ENCODE results near the gene STRIP2. TPM values are rescaled to one million over a fixed set of nuclear protein-coding genes. Genes with fewer than 3 reads are reported as not detected.

The STRIP2 gene
- total RNA-seq, 1 experiment from 2014 or later, result 6.5 TPM

GRCh38 chr7:129456421-129456820, 22.2 kb downstream of the STRIP2 start:
- POLR2A ChIA-PET, result no interaction called here
- CTCF ChIA-PET, result interaction anchor here (0.7 kb wide), 1 partner anchor 573 kb away, joined by 4 read pairs; no protein-coding TSS in a partner anchor
- no peaks in the 10 kb centered on the region for H3K4me1 Mint-ChIP-seq
- ATAC-seq, result no peak
- TF ChIP-seq E2F5 (CRISPR knock-in tag; IDR thresholded peaks at IDR 0.05), result no peak
- TF ChIP-seq CREM (CRISPR knock-in tag; IDR thresholded peaks at IDR 0.05), result no peak
- TF ChIP-seq, protein P1, sequence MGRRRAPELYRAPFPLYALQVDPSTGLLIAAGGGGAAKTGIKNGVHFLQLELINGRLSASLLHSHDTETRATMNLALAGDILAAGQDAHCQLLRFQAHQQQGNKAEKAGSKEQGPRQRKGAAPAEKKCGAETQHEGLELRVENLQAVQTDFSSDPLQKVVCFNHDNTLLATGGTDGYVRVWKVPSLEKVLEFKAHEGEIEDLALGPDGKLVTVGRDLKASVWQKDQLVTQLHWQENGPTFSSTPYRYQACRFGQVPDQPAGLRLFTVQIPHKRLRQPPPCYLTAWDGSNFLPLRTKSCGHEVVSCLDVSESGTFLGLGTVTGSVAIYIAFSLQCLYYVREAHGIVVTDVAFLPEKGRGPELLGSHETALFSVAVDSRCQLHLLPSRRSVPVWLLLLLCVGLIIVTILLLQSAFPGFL (CRISPR knock-in tag; IDR thresholded peaks at IDR 0.05; ENCODE audit: borderline replicate concordance), result no peak
- no peak overlapping the region for H3K27ac Mint-ChIP-seq
- DNase-seq (ENCODE audit: low spot score), result no peak
- H3K9me3 Mint-ChIP-seq, result no peaks in the 10 kb centered on the region
- no peak overlapping the region for H3K4me3 Mint-ChIP-seq
- peaks cover 10% of the 10 kb centered on the region; the same call in 1 of the 2 replicates for H3K36me3 Mint-ChIP-seq
- H3K27me3 Mint-ChIP-seq (ENCODE audit: low read depth), result no peaks in the 10 kb centered on the region

GRCh38 chr7:129457101-129457500, 22.9 kb downstream of the STRIP2 start:
- POLR2A ChIA-PET, result no interaction called here

GRCh38 chr7:129458171-129458570, 23.9 kb downstream of the STRIP2 start:
- CTCF ChIA-PET, result interaction anchor here (1.1 kb wide), 1 partner anchor 91 kb away, joined by 3 read pairs; no protein-coding TSS in a partner anchor
- TF ChIP-seq MXD4 (CRISPR knock-in tag; IDR thresholded peaks at IDR 0.05; ENCODE audit: borderline replicate concordance) (no peak), ZSCAN18 (CRISPR knock-in tag; IDR thresholded peaks at IDR 0.05) (no peak), ATF6 (CRISPR knock-in tag; IDR thresholded peaks at IDR 0.05) (no peak), ZNF138 (CRISPR knock-in tag; conservative IDR thresholded peaks at IDR 0.05) (no peak), AR (CRISPR knock-in tag; IDR thresholded peaks at IDR 0.05) (no peak), ESRRA (CRISPR knock-in tag; IDR thresholded peaks at IDR 0.05; ENCODE audit: borderline replicate concordance) (no peak), MLX (CRISPR knock-in tag; IDR thresholded peaks at IDR 0.05) (no peak)
- TF ChIP-seq, protein P2, sequence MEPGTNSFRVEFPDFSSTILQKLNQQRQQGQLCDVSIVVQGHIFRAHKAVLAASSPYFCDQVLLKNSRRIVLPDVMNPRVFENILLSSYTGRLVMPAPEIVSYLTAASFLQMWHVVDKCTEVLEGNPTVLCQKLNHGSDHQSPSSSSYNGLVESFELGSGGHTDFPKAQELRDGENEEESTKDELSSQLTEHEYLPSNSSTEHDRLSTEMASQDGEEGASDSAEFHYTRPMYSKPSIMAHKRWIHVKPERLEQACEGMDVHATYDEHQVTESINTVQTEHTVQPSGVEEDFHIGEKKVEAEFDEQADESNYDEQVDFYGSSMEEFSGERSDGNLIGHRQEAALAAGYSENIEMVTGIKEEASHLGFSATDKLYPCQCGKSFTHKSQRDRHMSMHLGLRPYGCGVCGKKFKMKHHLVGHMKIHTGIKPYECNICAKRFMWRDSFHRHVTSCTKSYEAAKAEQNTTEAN (CRISPR knock-in tag; IDR thresholded peaks at IDR 0.05), result no peak
- peaks cover 10% of the 10 kb centered on the region; the same call in 1 of the 2 replicates for H3K36me3 Mint-ChIP-seq
- H3K9me3 Mint-ChIP-seq, result no peaks in the 10 kb centered on the region
- H3K4me1 Mint-ChIP-seq, result no peaks in the 10 kb centered on the region
- H3K4me3 Mint-ChIP-seq, result no peak overlapping the region
- DNase-seq (ENCODE audit: low spot score) (no peak), ATAC-seq (no peak)
- no peak overlapping the region for H3K27ac Mint-ChIP-seq
- POLR2A ChIA-PET, result no interaction called here
- no peaks in the 10 kb centered on the region for H3K27me3 Mint-ChIP-seq (ENCODE audit: low read depth)

More at GRCh38 chr7:129457101-129457500, 22.9 kb downstream of the STRIP2 start:
- DNase-seq (ENCODE audit: low spot score) (no peak), ATAC-seq (no peak)
- Mint-ChIP-seq H3K27ac (no peak overlapping the region), H3K9me3 (no peaks in the 10 kb centered on the region), H3K27me3 (ENCODE audit: low read depth) (no peaks in the 10 kb centered on the region), H3K4me3 (no peak overlapping the region), H3K36me3 (peaks cover 10% of the 10 kb centered on the region; the same call in 1 of the 2 replicates), H3K4me1 (no peaks in the 10 kb centered on the region)
- TF ChIP-seq JAZF1 (CRISPR knock-in tag; IDR thresholded peaks at IDR 0.05), result no peak
- TF ChIP-seq E2F5 (CRISPR knock-in tag; IDR thresholded peaks at IDR 0.05), result no peak
- TF ChIP-seq NFE2L1 (CRISPR knock-in tag; IDR thresholded peaks at IDR 0.05), result no peak
- CTCF ChIA-PET, result no interaction called here

Data from WTC11 (cell line).